Pulmonary artery endothelial cell (primary cell): ENCODE data around the gene SLC22A14. TPM values are rescaled to one million over a fixed set of nuclear protein-coding genes. Genes with fewer than 3 reads are reported as not detected.
"Not testable (repeated sequence)": the region's sequence is repeated elsewhere in the genome, so short reads cannot be mapped to it uniquely, and the experiment has no call there.

Source experiments
- DNase-seq: peaks from one replicate; pipeline ENCODE4 v3.0.0-alpha.2; 2011; ENCODE audit warnings: low read depth, low spot score
- total RNA-seq: library from RNA; depleted of rRNA; stranded (reverse); fragments of >200 nt; gene quantifications from 2 replicates; pipeline ENCODE4 v1.2.3, GENCODE V29; 2014

The SLC22A14 gene
- total RNA-seq, 1 donor from 2014 or later: under 0.01 TPM

- no peak for DNase-seq
Measured at GRCh38 chr3:38271553-38271952, 10.5 kb upstream of the SLC22A14 start.

DNA sequence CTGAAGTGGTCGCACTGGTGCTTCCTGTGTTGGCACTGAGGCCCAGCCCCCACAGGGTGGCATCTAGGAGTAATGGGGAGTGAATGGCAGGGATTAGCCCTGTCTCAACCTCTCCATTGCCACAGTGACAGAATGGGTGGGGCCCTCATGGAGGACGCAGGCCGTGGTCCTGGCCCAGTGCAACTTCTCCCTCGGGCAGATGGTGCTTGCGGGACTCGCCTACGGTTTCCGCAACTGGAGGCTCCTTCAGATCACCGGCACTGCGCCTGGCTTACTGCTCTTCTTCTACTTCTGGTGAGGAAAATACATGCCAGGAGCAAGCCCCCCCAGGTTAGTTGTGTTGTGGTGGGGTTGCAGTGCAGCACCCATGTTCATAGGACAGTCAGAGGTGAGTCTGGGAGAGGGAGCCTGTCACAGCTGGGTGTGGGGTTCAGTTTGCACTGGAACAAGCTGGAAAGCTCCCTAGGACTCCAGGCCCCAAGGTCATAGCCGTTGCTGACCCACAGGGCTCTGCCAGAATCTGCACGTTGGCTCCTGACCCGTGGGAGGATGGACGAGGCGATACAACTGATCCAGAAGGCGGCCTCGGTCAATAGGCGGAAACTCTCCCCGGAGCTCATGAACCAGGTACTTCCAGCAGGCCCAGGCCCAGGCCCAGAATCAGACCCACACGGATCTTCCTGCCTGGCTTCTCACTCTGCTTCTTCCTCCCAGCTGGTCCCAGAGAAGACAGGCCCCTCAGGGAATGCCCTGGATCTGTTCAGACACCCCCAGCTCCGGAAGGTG lies 7.0 kb upstream of the SLC22A14 start:
- DNase-seq: no peak

DNA sequence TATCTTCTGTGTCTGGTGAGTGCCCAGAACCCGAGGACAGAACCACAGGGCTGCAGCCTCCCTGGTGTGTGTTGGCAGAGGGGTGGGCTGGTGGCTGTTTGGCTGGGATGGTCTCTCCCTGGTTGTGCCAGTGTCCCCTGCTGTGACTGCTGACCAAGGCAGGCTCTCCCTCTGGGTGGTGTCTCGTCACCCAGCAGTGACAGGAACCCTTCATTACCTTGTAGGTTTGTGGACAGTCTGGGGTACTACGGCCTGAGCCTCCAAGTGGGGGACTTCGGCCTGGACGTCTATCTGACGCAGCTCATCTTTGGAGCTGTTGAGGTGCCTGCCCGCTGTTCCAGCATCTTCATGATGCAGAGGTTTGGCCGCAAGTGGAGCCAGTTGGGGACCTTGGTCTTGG lies 6.4 kb upstream of the SLC22A14 start:
- no peak for DNase-seq

DNA sequence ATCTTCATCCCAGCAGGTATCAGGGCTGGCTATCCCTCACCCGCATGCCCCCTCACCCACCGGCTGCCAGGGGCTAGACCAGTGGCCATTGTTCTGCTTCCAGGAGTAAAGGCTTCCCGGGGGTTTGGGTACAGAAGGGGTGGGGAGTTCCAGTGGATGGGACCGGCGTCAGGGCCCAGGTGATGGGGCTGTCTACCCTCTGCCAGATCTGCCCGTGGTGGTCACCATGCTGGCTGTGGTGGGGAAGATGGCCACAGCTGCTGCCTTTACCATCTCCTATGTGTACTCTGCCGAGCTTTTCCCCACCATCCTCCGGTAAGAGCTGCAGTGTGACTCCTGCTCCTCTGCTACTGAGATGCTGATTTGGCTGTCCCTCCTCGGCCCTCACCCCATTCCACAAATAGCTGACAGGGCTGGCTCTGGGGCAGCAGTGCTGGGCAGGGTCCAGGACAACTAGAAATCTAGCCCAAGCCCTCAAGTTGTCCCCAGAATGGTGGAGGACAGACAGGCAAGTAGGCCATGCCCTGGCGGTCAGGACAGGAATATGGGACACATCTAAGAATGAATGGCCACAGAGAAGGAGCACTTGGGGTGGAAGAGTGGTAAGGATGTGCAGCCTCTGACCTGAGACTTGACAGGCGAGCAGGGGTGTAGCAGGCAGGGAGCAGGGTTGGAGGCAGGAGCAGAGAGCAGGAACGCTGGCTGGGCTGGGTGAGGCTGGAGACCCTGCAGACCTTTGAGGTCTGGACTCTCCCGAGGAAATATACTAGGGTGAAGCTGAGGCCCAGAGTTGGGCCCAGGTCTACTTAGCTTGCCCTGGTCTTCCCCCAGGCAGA lies 5.8 kb upstream of the SLC22A14 start:
- DNase-seq: no peak

GRCh38 chr3:38276917-38277630 lies 5.0 kb upstream of the SLC22A14 start:
- DNase-seq: no peak

DNA sequence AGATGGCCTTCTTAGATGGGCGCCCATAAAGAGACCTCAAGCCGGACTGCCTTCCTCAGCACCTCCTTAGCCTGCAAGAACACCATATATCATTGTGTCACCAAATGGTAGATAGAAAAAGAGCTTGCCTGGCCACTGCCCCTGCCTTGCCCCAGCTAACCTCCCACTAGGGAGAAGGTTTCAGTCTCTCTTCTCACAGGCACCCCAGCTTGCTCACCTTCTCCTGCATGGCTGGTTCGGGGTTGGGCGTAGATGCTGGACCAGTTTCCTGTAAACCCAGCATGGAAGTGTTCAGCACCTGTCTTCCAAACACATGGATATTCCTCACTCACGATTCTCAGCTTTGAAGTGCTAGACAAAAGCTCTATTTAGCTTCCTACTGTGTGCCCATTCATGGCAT lies 3.3 kb upstream of the SLC22A14 start:
- DNase-seq: no peak

DNA sequence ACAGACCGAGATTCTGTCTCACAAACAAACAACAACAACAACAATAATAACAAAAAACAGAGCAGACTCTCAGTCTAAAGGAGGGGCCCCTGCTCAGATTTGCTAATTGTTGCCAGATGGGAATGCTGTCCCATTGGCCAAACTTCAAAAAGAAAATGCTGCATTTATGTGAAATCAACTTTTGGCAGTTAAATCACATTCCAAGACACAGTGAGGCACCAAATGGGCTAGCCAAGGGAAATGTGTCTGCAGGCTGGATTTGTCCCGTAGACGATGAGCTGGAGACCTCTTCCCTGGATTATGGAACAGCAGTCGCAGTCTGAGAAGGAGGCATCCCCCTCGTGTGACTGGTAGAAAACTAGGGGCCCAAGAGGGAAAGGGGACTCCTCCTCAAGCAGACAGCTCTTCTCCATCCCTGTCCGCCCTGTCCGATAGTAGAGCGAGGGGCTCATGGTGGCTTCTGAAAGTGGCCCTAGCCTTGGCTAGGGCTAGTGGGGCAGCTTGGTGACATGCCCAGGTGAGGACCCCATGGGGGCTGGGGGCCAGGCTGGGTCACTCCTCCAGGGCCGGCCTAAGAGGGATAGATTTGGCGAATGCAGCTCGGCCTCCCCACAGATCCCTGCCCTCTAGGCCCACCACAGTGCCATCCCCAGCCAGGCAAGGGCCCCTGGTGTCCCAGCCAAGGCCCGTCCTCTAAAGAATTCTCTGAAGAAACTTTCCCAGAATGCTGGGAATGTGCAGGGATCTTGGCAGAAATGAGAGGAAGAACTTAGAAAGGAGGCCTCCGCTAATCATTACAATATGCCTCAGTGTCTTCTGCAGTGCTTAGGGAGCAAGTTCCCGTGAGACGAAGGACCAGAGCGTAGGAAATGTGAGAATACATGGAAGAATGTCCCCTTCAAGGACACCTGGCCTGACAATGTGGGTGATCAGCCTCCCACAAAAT lies 2.0 kb downstream of the SLC22A14 start:
- no peak for DNase-seq

GRCh38 chr3:38284756-38285150 lies 2.7 kb downstream of the SLC22A14 start:
- no peak for DNase-seq

DNA sequence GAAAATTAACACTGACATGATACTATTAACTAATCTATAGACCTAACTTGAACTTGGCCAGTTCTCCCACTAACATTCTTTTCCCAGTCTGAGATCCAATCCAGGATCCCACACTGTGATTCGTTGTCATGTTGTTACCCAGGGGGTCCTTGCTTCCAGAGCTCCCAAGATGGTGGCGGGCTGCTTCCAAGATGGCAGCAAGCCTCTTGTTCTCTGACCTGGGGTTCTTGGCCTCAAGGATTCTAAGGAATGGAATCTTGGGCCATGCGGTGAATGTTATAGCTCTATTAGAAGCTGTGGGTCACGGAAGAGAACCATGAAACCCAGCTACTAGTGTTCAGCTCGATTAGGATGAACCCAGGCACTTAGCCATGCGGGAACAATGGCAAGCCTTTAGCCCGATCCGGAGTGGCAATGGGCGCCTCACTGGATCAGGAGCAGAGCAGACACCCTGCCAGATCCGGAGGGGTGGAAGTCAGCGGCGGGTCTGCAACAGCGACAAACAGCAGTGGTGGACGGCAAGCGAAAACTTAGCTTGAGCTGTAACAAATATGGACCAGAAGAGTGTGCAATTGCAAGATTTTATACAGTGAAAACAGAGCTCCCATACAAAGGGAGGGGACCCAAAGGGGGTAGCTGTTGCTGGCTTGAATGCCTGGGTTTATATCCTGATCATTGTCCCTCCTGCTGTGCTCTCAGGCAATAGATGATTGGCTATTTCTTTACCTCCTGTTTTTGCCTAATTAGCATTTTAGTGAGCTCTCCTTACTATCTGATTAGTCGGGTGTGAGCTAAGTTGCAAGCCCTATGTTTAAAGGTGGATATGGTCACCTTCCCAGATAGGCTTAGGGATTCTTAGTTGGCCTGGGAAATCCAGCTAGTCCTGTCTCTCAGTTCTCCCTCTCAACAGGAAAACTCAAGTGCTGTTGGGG lies 7.5 kb downstream of the SLC22A14 start:
- DNase-seq: not testable (repeated sequence)

DNA sequence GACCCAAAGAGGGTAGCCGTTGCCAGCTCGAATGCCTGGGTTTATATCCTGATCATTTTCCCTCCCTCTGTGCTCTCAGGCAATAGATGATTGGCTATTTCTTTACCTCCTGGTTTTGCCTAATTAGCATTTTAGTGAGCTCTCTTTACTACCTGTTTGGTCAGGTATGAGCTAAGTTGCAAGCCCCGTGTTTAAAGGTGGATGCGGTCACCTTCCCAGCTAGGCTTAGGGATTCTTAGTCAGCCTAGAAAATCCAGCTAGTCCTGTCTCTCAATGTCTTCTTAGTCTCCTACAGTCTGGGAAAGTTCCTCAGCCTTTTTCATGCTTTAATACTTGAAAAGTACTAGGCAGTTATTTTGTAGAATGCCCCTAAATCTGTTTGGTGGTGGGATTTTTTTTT lies 15.0 kb downstream of the SLC22A14 start:
- DNase-seq: not testable (repeated sequence)

GRCh38 chr3:38297537-38297936 lies 15.4 kb downstream of the SLC22A14 start:
- DNase-seq: no peak

DNA sequence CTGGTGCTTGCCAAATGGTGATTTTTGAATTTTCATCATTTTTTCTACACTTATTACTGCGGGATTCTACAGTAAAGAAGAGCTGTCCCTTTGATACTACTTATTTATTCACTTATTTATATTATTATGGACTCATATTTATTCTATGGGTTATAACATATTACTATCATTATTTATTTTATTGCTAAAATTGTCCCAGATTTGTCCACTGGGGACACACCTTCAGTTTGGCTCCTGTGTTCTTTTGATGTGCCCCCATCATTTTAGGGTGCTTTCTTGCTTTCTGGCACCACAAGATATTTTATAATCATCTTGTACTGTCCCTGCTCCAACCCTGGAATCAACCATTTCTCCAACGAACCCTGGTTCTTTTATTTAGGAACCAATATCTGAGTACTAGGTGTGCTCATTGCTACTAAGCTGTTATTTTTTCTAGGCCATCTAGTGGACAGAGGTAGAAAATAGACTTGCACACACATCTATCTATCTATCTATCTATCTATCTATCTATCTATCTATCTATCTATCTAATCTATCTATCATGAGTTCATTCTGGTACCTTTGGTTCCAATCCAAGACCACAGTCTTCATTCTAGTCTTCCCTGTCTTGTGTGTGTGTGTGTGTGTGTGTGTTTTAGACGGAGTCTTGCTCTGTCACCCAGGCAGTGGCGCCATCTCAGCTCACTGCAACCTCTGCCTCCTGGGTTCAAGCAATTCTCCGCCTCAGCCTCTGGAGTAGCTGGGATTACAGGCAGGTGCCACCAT lies 16.0 kb downstream of the SLC22A14 start:
- no peak for DNase-seq

GRCh38 chr3:38306941-38307340 lies 24.8 kb downstream of the SLC22A14 start:
- no peak for DNase-seq

DNA sequence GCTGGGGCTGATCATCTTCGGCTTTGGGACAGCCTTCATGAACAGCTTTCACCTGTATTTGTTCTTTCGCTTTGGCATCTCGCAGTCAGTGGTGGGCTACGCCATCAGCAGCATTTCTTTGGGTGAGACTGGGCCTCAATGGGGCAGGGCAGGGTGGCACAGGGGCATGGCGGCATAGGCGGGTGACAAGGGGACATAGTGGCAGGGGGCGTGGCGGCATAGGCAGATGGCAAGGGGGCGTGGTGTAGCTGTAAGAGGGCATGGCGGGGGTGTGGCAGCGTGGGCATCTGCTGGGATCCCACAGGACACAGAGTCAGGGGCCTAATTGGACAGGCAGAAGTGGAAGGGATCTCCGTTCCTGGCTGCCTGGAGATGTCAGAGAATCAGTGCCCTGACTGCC lies 25.5 kb downstream of the SLC22A14 start:
- no peak for DNase-seq

- no peak for DNase-seq
Measured at GRCh38 chr3:38308456-38308855, 26.4 kb downstream of the SLC22A14 start.

- DNase-seq: no peak
Measured at GRCh38 chr3:38311476-38311875, 29.4 kb downstream of the SLC22A14 start.

GRCh38 chr3:38311941-38312340 lies 29.8 kb downstream of the SLC22A14 start:
- DNase-seq: no peak

DNA sequence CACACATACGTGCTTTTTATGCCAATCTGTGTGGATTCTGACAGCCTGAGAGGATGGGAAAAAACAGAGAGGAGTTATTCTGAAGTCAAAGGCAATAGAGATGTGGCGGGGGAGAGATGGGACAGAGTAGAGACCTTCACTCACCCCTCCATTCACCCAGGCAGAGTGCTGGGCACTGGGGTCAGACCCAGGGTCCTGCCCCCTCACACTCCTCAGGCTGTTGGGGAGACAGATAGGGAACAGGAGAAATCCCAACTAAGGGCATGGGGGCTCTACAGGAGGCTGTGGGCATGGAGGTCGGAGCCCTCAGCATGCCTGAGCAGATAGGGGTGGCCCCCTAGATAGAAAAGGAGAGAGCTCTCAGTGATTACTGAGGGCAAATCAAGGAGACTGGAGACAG lies 30.3 kb downstream of the SLC22A14 start:
- no peak for DNase-seq

GRCh38 chr3:38313263-38313662 lies 31.2 kb downstream of the SLC22A14 start:
- DNase-seq: no peak
